NK-92 (cell line): ENCODE measurements around the gene DOK6.

Experiments
- DNase-seq: peaks from one replicate; lab custom pipeline; 2025; ENCODE audit not compliant: unreplicated experiment; lab: John Stamatoyannopoulos, UW

The DOK6 gene

GRCh38 chr18:69890558-69890957 lies 489.9 kb downstream of the DOK6 start:
- DNase-seq, result no peak

GRCh38 chr18:69894467-69894866 lies 493.8 kb downstream of the DOK6 start:
- no peak for DNase-seq

DNA sequence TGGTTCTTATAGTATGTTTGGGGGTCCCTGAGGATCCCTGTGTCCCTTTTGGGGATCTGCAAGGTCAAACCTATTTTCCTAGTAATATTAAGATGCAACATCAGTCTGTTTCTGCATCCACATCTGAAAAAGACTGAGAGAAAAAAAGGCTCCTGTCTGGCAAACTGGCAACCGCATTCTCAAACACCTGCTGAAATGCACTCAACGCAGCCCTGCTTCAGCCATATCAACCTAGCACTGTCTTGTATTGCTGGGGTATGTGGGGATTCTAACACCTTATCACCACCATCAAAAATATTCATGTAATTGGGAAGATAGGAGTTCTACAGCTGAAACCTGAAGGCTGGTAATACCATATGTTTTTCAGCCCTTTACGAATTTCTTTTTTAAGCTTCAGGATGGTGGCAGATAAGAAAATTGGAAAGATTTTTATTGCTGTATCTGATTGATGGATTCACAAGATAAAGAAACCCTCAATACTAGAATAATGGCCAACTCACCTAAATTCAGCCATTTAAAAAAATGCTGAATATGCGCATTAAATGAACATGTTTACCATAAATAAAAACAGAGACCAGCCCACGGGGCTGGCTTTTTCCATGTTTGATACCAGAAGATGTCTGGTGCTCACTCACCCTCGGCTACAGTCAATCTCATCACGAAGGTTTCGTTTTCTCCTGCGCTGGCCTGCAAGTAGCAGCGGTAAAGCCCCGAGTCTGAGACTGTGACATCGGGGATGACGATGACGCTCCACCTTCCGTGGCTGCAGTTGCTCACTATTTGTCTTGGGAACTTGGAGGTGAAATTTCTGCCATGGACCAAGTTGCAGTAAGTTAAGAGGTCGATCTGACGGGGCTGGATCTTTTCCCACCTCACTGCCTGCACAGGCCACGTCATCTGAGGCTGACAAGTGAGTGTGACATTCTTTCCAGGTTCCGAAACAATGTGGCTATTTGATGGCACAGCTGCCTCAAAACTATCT lies 494.7 kb downstream of the DOK6 start:
- no peak for DNase-seq

- no peak for DNase-seq
These were observed 496.9 kb downstream of the DOK6 start for GRCh38 chr18:69897397-69898108.

GRCh38 chr18:69898241-69898861 lies 497.7 kb downstream of the DOK6 start:
- no peak for DNase-seq
